ENCODE results near the gene IFFO2. TPM values are rescaled to one million over a fixed set of nuclear protein-coding genes. Genes with fewer than 3 reads are reported as not detected.

IFFO2 gene
- total RNA-seq, 1 experiment from 2014 or later = 11.7 TPM

- Histone ChIP-seq H3K4me2 (no peak overlapping the region), H4K20me1 (ENCODE audit: insufficient read depth) (no peaks in the 10 kb centered on the region), H3K27ac (no peak overlapping the region), H3K79me2 (ENCODE audit: low read depth) (peaks cover 23% of the 10 kb centered on the region), H3F3A (ENCODE audit: insufficient read depth, low read depth) (peaks cover 11% of the 10 kb centered on the region; the same call in 1 of the 2 replicates), H3K36me3 (ENCODE audit: low read depth) (no peaks in the 10 kb centered on the region), H3K4me1 (replicated peaks; ENCODE audit: insufficient read depth) (peaks cover 45% of the 10 kb centered on the region), H3K27me3 (ENCODE audit: insufficient read depth, low read depth) (no peaks in the 10 kb centered on the region), H2AFZ (no peak overlapping the region), H3K4me3 (no peak overlapping the region), H3K9me2 (ENCODE audit: insufficient read depth) (no peaks in the 10 kb centered on the region), H3K9me3 (ENCODE audit: insufficient read depth, low read depth) (no peaks in the 10 kb centered on the region)
- ChIA-PET POLR2A (ENCODE audit: unreplicated experiment) (no interaction called here), CTCF (interaction anchor here (0.7 to 1.0 kb wide), 2 partner anchors 15 to 49 kb away, joined by 3 to 4 read pairs; no protein-coding TSS in a partner anchor)
- intact Hi-C loops (cut with micrococcal nuclease; ENCODE audit: unreplicated experiment) = no loop called here
- BruUV-seq (replicated peaks) = no TSS peak
- TF ChIP-seq CTCF (conservative IDR thresholded peaks at IDR 0.05) (no peak), EZH2 (IDR thresholded peaks at IDR 0.05; ENCODE audit: low read depth) (no peak)
- no peak for DNase-seq
Observed at GRCh38 chr1:18923756-18924211, 32.7 kb downstream of the IFFO2 start.

GRCh38 chr1:18922848-18923755, 33.4 kb downstream of the IFFO2 start:
- Histone ChIP-seq H3K27ac (peak overlapping the region; percentile 66), H3K4me1 (replicated peaks; ENCODE audit: insufficient read depth) (peaks cover 38% of the 10 kb centered on the region), H3K9me2 (ENCODE audit: insufficient read depth) (no peaks in the 10 kb centered on the region), H3K4me3 (peak overlapping the region; percentile 27; the same call in 1 of the 2 replicates), H3K4me2 (peak overlapping the region; percentile 79), H3K9me3 (ENCODE audit: insufficient read depth, low read depth) (no peaks in the 10 kb centered on the region), H3K79me2 (ENCODE audit: low read depth) (peaks cover 17% of the 10 kb centered on the region), H4K20me1 (ENCODE audit: insufficient read depth) (no peaks in the 10 kb centered on the region), H3K36me3 (ENCODE audit: low read depth) (no peaks in the 10 kb centered on the region), H2AFZ (no peak overlapping the region), H3K27me3 (ENCODE audit: insufficient read depth, low read depth) (no peaks in the 10 kb centered on the region), H3F3A (ENCODE audit: insufficient read depth, low read depth) (peaks cover 11% of the 10 kb centered on the region; the same call in 1 of the 2 replicates)
- CTCF ChIA-PET = interaction anchor here (1.0 to 1.1 kb wide), 2 partner anchors 10 to 50 kb away, joined by 4 read pairs; no protein-coding TSS in a partner anchor
- DNase-seq = peak in 1 of 2 experiments; percentile 25
- BruUV-seq (replicated peaks) = no TSS peak
- POLR2A ChIA-PET (ENCODE audit: unreplicated experiment) = no interaction called here
- TF ChIP-seq EZH2 (IDR thresholded peaks at IDR 0.05; ENCODE audit: low read depth) (no peak), CTCF (conservative IDR thresholded peaks at IDR 0.05) (no peak)
- intact Hi-C loops (cut with micrococcal nuclease; ENCODE audit: unreplicated experiment) = no loop called here

- Histone ChIP-seq H3K9me2 (ENCODE audit: insufficient read depth) (no peaks in the 10 kb centered on the region), H3K4me3 (peak overlapping the region; percentile 27; the same call in 1 of the 2 replicates), H4K20me1 (ENCODE audit: insufficient read depth) (no peaks in the 10 kb centered on the region), H3K4me2 (peak overlapping the region; percentile 79), H3F3A (ENCODE audit: insufficient read depth, low read depth) (peaks cover 7% of the 10 kb centered on the region; the same call in 1 of the 2 replicates), H3K79me2 (ENCODE audit: low read depth) (peaks cover 10% of the 10 kb centered on the region), H3K4me1 (replicated peaks; ENCODE audit: insufficient read depth) (peaks cover 30% of the 10 kb centered on the region), H2AFZ (no peak overlapping the region), H3K9me3 (ENCODE audit: insufficient read depth, low read depth) (no peaks in the 10 kb centered on the region), H3K36me3 (ENCODE audit: low read depth) (no peaks in the 10 kb centered on the region), H3K27ac (peak overlapping the region; percentile 66), H3K27me3 (ENCODE audit: insufficient read depth, low read depth) (no peaks in the 10 kb centered on the region)
- intact Hi-C loops (cut with micrococcal nuclease; ENCODE audit: unreplicated experiment) = no loop called here
- TF ChIP-seq EZH2 (IDR thresholded peaks at IDR 0.05; ENCODE audit: low read depth) (no peak), CTCF (conservative IDR thresholded peaks at IDR 0.05) (no peak)
- DNase-seq = peak; percentile 21 to 47
- CTCF ChIA-PET = interaction anchor here (0.6 to 1.1 kb wide), 3 partner anchors 9 to 188 kb away, joined by 3 to 4 read pairs (median 3); no protein-coding TSS in a partner anchor
- POLR2A ChIA-PET (ENCODE audit: unreplicated experiment) = no interaction called here
- BruUV-seq (replicated peaks) = no TSS peak
Observed at GRCh38 chr1:18922319-18922726, 34.2 kb downstream of the IFFO2 start.

All from PC-9 (cell line).